Measurements from ENCODE around the gene NPHP4. TPM values are rescaled to one million over a fixed set of nuclear protein-coding genes. Genes with fewer than 3 reads are reported as not detected.

The NPHP4 gene
- total RNA-seq, 1 donor from 2014 or later, result 8.8 TPM

DNA sequence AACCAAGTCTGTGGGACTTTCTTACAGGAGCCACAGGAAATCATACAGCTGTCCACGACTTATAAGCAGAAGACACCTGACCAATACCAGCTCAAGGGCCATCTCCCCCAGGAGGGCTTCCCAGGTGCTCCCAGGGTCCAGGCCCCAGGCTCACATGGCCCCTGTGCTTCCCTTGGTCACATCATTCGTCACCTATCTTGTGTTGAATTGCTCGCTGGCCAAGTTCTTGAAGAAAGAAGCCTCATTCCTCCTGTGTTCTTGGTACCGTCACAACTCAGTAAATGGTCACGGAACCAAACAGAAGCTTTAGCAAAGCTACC, 3.0 kb downstream of the NPHP4 start:
- no peak for DNase-seq (ENCODE audit: low read depth)
- TF ChIP-seq, protein P1, sequence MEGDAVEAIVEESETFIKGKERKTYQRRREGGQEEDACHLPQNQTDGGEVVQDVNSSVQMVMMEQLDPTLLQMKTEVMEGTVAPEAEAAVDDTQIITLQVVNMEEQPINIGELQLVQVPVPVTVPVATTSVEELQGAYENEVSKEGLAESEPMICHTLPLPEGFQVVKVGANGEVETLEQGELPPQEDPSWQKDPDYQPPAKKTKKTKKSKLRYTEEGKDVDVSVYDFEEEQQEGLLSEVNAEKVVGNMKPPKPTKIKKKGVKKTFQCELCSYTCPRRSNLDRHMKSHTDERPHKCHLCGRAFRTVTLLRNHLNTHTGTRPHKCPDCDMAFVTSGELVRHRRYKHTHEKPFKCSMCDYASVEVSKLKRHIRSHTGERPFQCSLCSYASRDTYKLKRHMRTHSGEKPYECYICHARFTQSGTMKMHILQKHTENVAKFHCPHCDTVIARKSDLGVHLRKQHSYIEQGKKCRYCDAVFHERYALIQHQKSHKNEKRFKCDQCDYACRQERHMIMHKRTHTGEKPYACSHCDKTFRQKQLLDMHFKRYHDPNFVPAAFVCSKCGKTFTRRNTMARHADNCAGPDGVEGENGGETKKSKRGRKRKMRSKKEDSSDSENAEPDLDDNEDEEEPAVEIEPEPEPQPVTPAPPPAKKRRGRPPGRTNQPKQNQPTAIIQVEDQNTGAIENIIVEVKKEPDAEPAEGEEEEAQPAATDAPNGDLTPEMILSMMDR (conservative IDR thresholded peaks at IDR 0.05; ENCODE audit: low read depth, low read length), result no peak
- no peak overlapping the region for H3K4me3 ChIP-seq (ENCODE audit: low read depth, low read length)

GRCh38 chr1:5988596-5989285, 3.5 kb downstream of the NPHP4 start:
- DNase-seq (ENCODE audit: low read depth), result no peak
- TF ChIP-seq, protein P1 (conservative IDR thresholded peaks at IDR 0.05; ENCODE audit: low read depth, low read length), result no peak
- no peak overlapping the region for H3K4me3 ChIP-seq (ENCODE audit: low read depth, low read length)

GRCh38 chr1:5986018-5986417, 6.2 kb downstream of the NPHP4 start:
- DNase-seq (ENCODE audit: low read depth), result no peak
- H3K4me3 ChIP-seq (ENCODE audit: low read depth, low read length), result no peak overlapping the region
- TF ChIP-seq, protein P1 (conservative IDR thresholded peaks at IDR 0.05; ENCODE audit: low read depth, low read length), result no peak

- DNase-seq (ENCODE audit: low read depth), result no peak
- H3K4me3 ChIP-seq (ENCODE audit: low read depth, low read length), result no peak overlapping the region
- TF ChIP-seq, protein P1 (conservative IDR thresholded peaks at IDR 0.05; ENCODE audit: low read depth, low read length), result no peak
Observed at GRCh38 chr1:5985250-5985649, 7.0 kb downstream of the NPHP4 start.

DNA sequence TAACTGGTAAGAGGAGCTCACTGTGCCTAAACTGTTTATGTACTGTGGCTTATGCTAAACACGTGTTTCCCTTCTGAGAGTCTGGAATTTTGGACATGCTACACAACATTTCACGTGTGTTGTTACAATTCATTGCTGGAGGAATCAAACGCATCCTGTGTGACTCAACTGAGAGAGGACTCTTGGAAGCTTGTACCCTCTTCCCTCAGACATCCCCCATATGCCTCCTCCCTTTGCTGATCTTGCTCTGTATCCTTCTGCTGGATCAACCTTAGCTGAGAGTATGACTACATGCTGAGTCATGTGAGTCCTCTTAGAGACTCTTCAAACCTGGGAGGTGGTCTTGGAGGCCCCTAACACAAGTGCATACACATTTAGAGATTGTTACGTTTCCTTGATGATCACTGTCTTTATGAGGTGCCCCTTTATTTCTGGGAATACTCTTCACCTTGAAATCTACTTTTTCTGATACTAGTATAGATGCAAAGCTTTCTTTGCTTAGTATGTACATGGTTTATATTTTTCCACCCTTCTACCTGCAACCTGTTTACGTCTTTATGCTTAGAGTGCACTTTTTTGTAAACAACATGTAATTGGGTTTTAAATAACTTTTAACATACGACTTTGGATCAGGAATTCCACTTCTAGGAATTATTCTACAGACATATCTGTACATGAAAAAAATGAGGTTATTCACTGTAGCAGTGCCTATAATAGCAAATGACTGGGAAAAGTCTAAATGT, 8.7 kb downstream of the NPHP4 start:
- DNase-seq (ENCODE audit: low read depth), result no peak
- TF ChIP-seq, protein P1 (conservative IDR thresholded peaks at IDR 0.05; ENCODE audit: low read depth, low read length), result no peak
- no peak overlapping the region for H3K4me3 ChIP-seq (ENCODE audit: low read depth, low read length)

DNA sequence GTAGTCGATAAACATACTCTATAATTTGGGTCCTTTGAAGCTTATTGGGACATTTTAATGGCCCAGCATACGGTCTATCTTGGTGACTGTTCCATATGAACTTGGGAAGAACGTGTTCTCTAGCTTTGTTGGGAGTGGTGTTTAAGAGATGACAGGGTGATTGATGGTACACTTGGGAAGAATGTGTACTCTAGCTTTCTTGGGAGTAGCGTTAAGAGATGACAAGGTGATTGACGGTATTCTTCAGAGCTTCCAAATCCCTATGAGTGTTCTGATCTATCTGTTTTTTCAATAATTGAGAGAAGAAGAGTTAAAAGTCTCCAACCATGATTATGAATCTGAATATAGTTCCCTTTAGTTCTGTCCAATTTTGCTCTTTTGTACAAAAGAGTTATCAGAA, 9.4 kb downstream of the NPHP4 start:
- no peak overlapping the region for H3K4me3 ChIP-seq (ENCODE audit: low read depth, low read length)
- TF ChIP-seq, protein P1 (conservative IDR thresholded peaks at IDR 0.05; ENCODE audit: low read depth, low read length), result no peak
- no peak for DNase-seq (ENCODE audit: low read depth)

DNA sequence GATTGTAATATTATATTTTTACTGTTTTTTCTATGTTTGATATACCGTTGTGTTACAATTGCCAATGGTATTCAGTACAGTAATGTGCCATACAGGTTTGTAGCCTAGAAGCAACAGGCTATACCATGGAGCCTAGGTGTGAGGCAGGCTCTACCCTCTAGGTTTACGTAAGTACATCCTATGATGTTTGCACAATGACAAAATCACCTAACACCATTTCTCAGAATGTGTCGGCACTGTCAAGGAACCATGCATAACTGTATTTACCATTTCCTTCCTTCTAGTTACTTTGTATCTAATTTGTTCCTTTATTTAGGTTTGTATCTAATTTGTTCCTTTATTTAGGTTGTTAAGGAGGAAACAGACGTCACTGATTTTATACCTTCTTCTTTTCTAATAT, 9.9 kb downstream of the NPHP4 start:
- H3K4me3 ChIP-seq (ENCODE audit: low read depth, low read length), result no peak overlapping the region
- TF ChIP-seq, protein P1 (conservative IDR thresholded peaks at IDR 0.05; ENCODE audit: low read depth, low read length), result no peak
- no peak for DNase-seq (ENCODE audit: low read depth)

All from epithelial cell of proximal tubule (primary cell).